HepG2 (cell line): Measurements from ENCODE around the gene SOBP. TPM values are rescaled to one million over a fixed set of nuclear protein-coding genes. Genes with fewer than 3 reads are reported as not detected.

Source experiments
- BORCS8-MEF2B ChIP-seq: sonication (generic); formaldehyde crosslinking; IDR thresholded peaks from 2 replicates; pipeline ENCODE4 v1.8.0; 2022; ENCODE audit warnings: mild to moderate bottlenecking, missing genetic modification reagents
- CEBPZ ChIP-seq: IDR thresholded peaks from 2 replicates; pipeline ENCODE4 v1.6.1; 2012; ENCODE audit warnings: low read length, improper control_type of control experiment
- FOXM1 ChIP-seq: sonication (generic); formaldehyde crosslinking; IDR thresholded peaks from 2 replicates; pipeline ENCODE4 v1.5.0; 2020; ENCODE audit warnings: missing genetic modification reagents
- HES4 ChIP-seq: sonication (generic); formaldehyde crosslinking; IDR thresholded peaks from 2 replicates; pipeline ENCODE4 v1.9.0; 2021; ENCODE audit warnings: mild to moderate bottlenecking, missing genetic modification reagents, borderline replicate concordance
- HMG20A ChIP-seq: IDR thresholded peaks from 2 replicates; pipeline ENCODE4 v1.6.1; 2016; ENCODE audit warnings: borderline replicate concordance
- IKZF4 ChIP-seq: sonication (generic); formaldehyde crosslinking; IDR thresholded peaks from 2 replicates; pipeline ENCODE4 v1.5.1; 2020; ENCODE audit warnings: borderline replicate concordance, mild to moderate bottlenecking, low read depth, missing genetic modification reagents; ENCODE audit errors: not compliant biosample characterization
- MTA1 ChIP-seq: sonication (generic); formaldehyde crosslinking; IDR thresholded peaks from 2 replicates; pipeline ENCODE4 v1.4.0; 2020; ENCODE audit warnings: missing genetic modification reagents, mild to moderate bottlenecking, borderline replicate concordance
- MTF2 ChIP-seq: sonication (generic); formaldehyde crosslinking; IDR thresholded peaks from 2 replicates; pipeline ENCODE4 v1.5.0; 2020; ENCODE audit warnings: missing genetic modification reagents, borderline replicate concordance
- SATB2 ChIP-seq: sonication (generic); formaldehyde crosslinking; IDR thresholded peaks from 2 replicates; pipeline ENCODE4 v1.5.0; 2020; ENCODE audit warnings: missing genetic modification reagents
- SMYD3 ChIP-seq: sonication (generic); formaldehyde crosslinking; IDR thresholded peaks from 2 replicates; pipeline ENCODE4 v1.8.1; 2023; ENCODE audit warnings: mild to moderate bottlenecking, missing genetic modification reagents
- TSC22D2 ChIP-seq: sonication (generic); formaldehyde crosslinking; IDR thresholded peaks from 2 replicates; pipeline ENCODE4 v1.5.1; 2020; ENCODE audit warnings: missing genetic modification reagents, mild to moderate bottlenecking, borderline replicate concordance
- YY1 ChIP-seq: IDR thresholded peaks from 2 replicates; pipeline ENCODE4 v1.6.1; 2011; ENCODE audit warnings: low read length, low read depth, moderate library complexity, mild to moderate bottlenecking; ENCODE audit not compliant: insufficient read depth, insufficient replicate concordance
- ZBTB44 ChIP-seq: sonication (generic); formaldehyde crosslinking; IDR thresholded peaks from 2 replicates; pipeline ENCODE4 v1.4.0; 2020; ENCODE audit warnings: missing genetic modification reagents
- ZNF326 ChIP-seq: sonication (generic); formaldehyde crosslinking; IDR thresholded peaks from 2 replicates; pipeline ENCODE4 v1.4.0; 2020; ENCODE audit warnings: missing genetic modification reagents, borderline replicate concordance
- ZNF337 ChIP-seq: sonication (generic); formaldehyde crosslinking; IDR thresholded peaks from 2 replicates; pipeline ENCODE4 v1.5.1; 2020; ENCODE audit warnings: missing genetic modification reagents, low read depth, mild to moderate bottlenecking, borderline replicate concordance
- ZNF615 ChIP-seq: sonication (generic); formaldehyde crosslinking; IDR thresholded peaks from 2 replicates; pipeline ENCODE4 v1.5.0; 2020; ENCODE audit warnings: mild to moderate bottlenecking, missing genetic modification reagents, borderline replicate concordance
- ZNF619 ChIP-seq: sonication (generic); formaldehyde crosslinking; IDR thresholded peaks from 2 replicates; pipeline ENCODE4 v1.4.0; 2020; ENCODE audit warnings: mild to moderate bottlenecking, missing genetic modification reagents
- ZNF704 ChIP-seq: sonication (generic); formaldehyde crosslinking; IDR thresholded peaks from 2 replicates; pipeline ENCODE4 v1.8.1; 2023; ENCODE audit warnings: mild to moderate bottlenecking, inconsistent platforms, moderate library complexity, missing genetic modification reagents, borderline replicate concordance
- polyA plus RNA-seq, 8 experiments: library from polyadenylated mRNA; depleted of rRNA in 3 of 8; stranded (reverse) in 7 of 8; unstranded in 1 of 8; fragments of >200 nt; fragmentation: Illumina TruSeq in 4 of 8; extraction: Trizol in 4 of 8; gene quantifications; 2 replicates each; pipeline versions ENCODE4 v1.2.1 to v1.2.3, GENCODE V29; 2011 to 2016; ENCODE audit warnings: low read depth in 4 of 8, missing spikeins in 1 of 8, mixed read lengths in 1 of 8; ENCODE audit not compliant: insufficient read depth in 1 of 8
- total RNA-seq, 5 experiments: library from RNA; depleted of rRNA; stranded (reverse); fragments of >200 nt; fragmentation: Illumina TruSeq; extraction: Trizol; gene quantifications; 2 replicates each; pipeline ENCODE4 v1.2.3, GENCODE V29; 2016; ENCODE audit warnings: low read depth in 1 of 5
- TF ChIP-seq, protein P1 (sequence below): sonication (generic); formaldehyde crosslinking; IDR thresholded peaks from 2 replicates; pipeline ENCODE4 v1.5.0; 2020; ENCODE audit warnings: mild to moderate bottlenecking, missing genetic modification reagents
- TF ChIP-seq, protein P2 (sequence below): sonication (generic); formaldehyde crosslinking; IDR thresholded peaks from 2 replicates; pipeline ENCODE4 v1.4.0; 2020; ENCODE audit warnings: missing genetic modification reagents, low read depth, mild to moderate bottlenecking, borderline replicate concordance

The SOBP gene
- total and polyA plus RNA-seq, 2 of the 13 experiments (the other 11 are each of a cell fraction or from before 2014, with no cell fraction given), result 1.5 to 6.9 TPM

GRCh38 chr6:107458672-107459282, 31.1 kb upstream of the SOBP start (continued):
- TF ChIP-seq BORCS8-MEF2B, result no peak
- no peak for TF ChIP-seq SMYD3 (CRISPR knock-in tag)
- TF ChIP-seq CEBPZ, result no peak
- TF ChIP-seq, protein P1, sequence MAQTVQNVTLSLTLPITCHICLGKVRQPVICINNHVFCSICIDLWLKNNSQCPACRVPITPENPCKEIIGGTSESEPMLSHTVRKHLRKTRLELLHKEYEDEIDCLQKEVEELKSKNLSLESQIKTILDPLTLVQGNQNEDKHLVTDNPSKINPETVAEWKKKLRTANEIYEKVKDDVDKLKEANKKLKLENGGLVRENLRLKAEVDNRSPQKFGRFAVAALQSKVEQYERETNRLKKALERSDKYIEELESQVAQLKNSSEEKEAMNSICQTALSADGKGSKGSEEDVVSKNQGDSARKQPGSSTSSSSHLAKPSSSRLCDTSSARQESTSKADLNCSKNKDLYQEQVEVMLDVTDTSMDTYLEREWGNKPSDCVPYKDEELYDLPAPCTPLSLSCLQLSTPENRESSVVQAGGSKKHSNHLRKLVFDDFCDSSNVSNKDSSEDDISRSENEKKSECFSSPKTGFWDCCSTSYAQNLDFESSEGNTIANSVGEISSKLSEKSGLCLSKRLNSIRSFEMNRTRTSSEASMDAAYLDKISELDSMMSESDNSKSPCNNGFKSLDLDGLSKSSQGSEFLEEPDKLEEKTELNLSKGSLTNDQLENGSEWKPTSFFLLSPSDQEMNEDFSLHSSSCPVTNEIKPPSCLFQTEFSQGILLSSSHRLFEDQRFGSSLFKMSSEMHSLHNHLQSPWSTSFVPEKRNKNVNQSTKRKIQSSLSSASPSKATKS, result no peak
- no peak for TF ChIP-seq HES4 (CRISPR knock-in tag)
- TF ChIP-seq, protein P2, sequence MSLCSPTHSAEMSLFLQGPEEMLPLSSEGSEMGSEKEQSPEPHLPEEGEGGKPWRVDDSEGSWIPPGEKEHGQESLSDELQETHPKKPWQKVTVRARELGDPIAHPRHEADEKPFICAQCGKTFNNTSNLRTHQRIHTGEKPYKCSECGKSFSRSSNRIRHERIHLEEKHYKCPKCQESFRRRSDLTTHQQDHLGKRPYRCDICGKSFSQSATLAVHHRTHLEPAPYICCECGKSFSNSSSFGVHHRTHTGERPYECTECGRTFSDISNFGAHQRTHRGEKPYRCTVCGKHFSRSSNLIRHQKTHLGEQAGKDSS (CRISPR knock-in tag), result no peak
- TF ChIP-seq MTA1 (CRISPR knock-in tag), result peak; percentile 88
- no peak for TF ChIP-seq ZBTB44 (CRISPR knock-in tag)
- TF ChIP-seq ZNF615 (CRISPR knock-in tag), result no peak
- no peak for TF ChIP-seq ZNF337
- no peak for TF ChIP-seq YY1
- TF ChIP-seq ZNF326 (CRISPR knock-in tag), result no peak
- no peak for TF ChIP-seq FOXM1 (CRISPR knock-in tag)
- TF ChIP-seq MTF2 (CRISPR knock-in tag), result no peak
- no peak for TF ChIP-seq HMG20A
- TF ChIP-seq IKZF4 (CRISPR knock-in tag), result no peak
- TF ChIP-seq ZNF704 (CRISPR knock-in tag), result no peak; the same call in 1 of the 2 replicates
- peak; percentile 42; the same call in 1 of the 2 replicates for TF ChIP-seq SATB2 (CRISPR knock-in tag)
- no peak for TF ChIP-seq TSC22D2 (CRISPR knock-in tag)
- TF ChIP-seq ZNF619 (CRISPR knock-in tag), result peak; percentile 90
